GM10266 (cell line): ENCODE measurements around the gene FTCD.

Source experiments
- DNase-seq: peaks from one replicate; pipeline ENCODE4 v3.0.0; 2012; ENCODE audit errors: extremely low spot score
- TF ChIP-seq, protein P1 (sequence below): IDR thresholded peaks from 2 replicates; pipeline ENCODE4 v1.5.1; 2012; ENCODE audit warnings: mild to moderate bottlenecking, low read depth; ENCODE audit not compliant: control insufficient read depth, insufficient read depth; ENCODE audit errors: missing control alignments

Gene FTCD

GRCh38 chr21:46128933-46129571, 26.3 kb downstream of the FTCD start:
- TF ChIP-seq, protein P1, sequence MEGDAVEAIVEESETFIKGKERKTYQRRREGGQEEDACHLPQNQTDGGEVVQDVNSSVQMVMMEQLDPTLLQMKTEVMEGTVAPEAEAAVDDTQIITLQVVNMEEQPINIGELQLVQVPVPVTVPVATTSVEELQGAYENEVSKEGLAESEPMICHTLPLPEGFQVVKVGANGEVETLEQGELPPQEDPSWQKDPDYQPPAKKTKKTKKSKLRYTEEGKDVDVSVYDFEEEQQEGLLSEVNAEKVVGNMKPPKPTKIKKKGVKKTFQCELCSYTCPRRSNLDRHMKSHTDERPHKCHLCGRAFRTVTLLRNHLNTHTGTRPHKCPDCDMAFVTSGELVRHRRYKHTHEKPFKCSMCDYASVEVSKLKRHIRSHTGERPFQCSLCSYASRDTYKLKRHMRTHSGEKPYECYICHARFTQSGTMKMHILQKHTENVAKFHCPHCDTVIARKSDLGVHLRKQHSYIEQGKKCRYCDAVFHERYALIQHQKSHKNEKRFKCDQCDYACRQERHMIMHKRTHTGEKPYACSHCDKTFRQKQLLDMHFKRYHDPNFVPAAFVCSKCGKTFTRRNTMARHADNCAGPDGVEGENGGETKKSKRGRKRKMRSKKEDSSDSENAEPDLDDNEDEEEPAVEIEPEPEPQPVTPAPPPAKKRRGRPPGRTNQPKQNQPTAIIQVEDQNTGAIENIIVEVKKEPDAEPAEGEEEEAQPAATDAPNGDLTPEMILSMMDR, result no peak
- no peak for DNase-seq

GRCh38 chr21:46128106-46128932, 27.1 kb downstream of the FTCD start:
- TF ChIP-seq, protein P1, result no peak
- DNase-seq, result no peak

DNA sequence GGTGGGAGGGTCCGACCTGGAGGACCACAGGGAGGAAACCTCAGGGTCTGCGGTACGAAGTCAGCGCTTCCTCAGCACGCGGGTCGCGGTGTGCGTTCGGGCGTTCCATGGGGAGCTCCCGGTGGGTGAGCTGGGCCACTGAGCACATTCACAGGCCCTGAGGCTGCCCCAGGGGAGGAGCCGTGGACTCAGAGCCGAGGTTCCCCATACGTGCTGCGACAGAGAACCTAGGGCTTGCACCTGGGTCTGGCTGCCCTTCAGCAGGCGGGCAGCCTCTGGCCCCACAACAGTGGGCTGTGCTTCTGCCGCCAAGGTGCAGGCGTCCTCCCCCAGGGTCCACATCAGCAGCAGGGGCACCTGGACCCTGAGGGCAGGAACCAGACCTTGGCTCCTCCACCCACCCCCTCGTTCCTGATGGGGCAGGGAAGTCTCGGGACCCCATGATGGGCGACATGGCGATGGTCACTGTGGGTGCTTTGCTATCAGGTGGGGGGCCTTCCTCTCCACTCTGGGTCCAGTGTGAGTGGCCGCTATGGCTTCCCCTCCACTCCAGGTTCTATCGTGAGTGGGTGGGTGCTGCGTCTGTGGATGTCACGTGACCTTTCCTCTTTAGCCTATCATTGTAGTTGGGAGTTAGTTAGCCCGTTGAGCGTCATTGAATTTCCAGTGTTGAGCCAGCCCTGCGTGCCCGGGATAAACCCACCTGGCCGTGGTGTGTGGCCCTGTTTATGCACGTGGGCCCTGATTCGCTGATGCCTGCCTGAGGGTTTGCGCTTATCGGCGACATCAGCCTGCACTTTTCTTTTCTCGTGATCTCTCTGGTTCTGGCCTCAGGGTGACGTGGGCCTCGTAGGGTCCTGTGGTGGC, 27.9 kb downstream of the FTCD start:
- no peak for DNase-seq
- TF ChIP-seq, protein P1, result no peak

DNA sequence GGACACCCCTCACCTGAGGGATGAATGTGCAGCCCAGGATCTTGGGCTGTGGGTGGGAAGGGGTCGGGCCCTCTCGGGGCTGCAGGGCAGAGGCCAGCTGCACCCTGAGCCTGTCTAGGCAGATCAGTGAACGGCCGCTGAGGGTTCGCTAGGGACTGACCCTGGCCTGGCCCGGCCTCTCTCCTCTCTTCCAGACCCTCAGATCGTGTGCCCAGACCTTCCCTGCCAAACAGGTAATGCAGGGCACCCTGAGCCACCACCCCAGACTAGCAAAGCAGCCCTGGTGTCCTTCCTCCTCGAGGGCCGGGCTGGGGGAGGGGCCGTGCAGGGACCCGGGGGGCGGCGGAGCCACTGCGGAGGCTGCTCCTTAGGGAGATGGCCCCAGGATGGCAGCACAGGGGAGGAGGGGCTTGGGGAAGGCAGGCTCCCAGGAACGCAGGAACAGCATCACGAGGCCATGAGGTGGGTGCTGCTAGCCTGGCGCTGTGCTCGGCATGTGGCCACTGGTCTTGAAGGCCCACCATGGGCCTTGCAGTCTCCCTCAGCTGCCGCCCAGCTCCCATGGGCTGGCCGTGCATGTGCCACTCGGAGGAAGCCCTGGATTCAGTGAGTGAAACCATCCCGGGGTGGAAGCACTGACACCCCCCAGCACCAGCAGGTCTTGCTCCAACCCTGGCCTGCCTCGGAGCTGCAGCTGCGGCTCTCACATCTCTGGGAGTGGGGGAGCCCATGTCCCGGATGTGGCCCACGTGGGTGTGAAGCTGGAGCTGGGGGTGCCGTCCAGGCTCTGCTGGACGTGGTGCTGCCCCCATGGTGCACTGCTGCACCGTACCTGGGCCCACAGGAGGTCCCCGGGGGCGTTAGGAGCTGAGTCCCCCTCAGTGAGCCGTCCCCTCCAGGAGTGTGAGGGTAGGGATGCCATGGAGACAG, 28.8 kb downstream of the FTCD start:
- DNase-seq, result no peak
- TF ChIP-seq, protein P1, result no peak

DNA sequence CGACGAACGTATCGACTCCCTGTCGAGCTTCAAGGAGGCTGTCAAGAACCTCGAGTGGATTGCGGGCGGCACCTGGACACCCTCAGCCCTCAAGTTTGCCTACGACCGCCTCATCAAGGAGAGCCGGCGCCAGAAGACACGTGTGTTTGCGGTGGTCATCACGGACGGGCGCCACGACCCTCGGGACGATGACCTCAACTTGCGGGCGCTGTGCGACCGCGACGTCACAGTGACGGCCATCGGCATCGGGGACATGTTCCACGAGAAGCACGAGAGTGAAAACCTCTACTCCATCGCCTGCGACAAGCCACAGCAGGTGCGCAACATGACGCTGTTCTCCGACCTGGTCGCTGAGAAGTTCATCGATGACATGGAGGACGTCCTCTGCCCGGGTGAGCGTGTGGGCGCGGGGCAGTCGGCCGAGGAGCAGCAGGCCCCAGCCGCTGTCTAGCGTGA, 29.5 kb downstream of the FTCD start:
- no peak for DNase-seq
- TF ChIP-seq, protein P1, result no peak
